Measurements from ENCODE around the gene GJB5. TPM values are rescaled to one million over a fixed set of nuclear protein-coding genes. Genes with fewer than 3 reads are reported as not detected.

The GJB5 gene
- polyA plus RNA-seq, 1 of the 3 experiments (the other 2 are of a cell fraction) = not detected

GRCh38 chr1:34758751-34759150 is 3.9 kb downstream of the GJB5 start:
- TF ChIP-seq REST (IDR thresholded peaks at IDR 0.05; ENCODE audit: low read depth, low read length) = no peak
- TF ChIP-seq JUND (IDR thresholded peaks at IDR 0.05) = no peak
- no peak for TF ChIP-seq USF2 (IDR thresholded peaks at IDR 0.05; ENCODE audit: borderline replicate concordance, low read depth, low read length)
- TF ChIP-seq MAX (IDR thresholded peaks at IDR 0.05; ENCODE audit: low read depth) = no peak
- TF ChIP-seq MEF2A (IDR thresholded peaks at IDR 0.05; ENCODE audit: borderline replicate concordance, low read depth) = no peak
- no peak for TF ChIP-seq RFX5 (IDR thresholded peaks at IDR 0.05; ENCODE audit: low read length)
- no peak for TF ChIP-seq IRF3 (IDR thresholded peaks at IDR 0.05; ENCODE audit: low read depth, low read length)
- TF ChIP-seq CHD2 (IDR thresholded peaks at IDR 0.05; ENCODE audit: low read length, partially characterized antibody) = no peak
- no peak for TF ChIP-seq ELF1 (IDR thresholded peaks at IDR 0.05)
- no peaks in the 10 kb centered on the region for H3F3A ChIP-seq (replicated peaks; ENCODE audit: insufficient read depth)
- H3K9ac ChIP-seq = no peak overlapping the region
- no peaks in the 10 kb centered on the region for H3K36me3 ChIP-seq (replicated peaks in 1 of 2; ENCODE audit: control insufficient read depth in 1 of 2, insufficient read depth in 2 of 2, low read length in 1 of 2)
- ChIA-PET POLR2A (no interaction called here), CTCF (interaction anchor here (1.0 to 2.5 kb wide), 2 partner anchors 16 to 94 kb away, joined by 4 to 13 read pairs; no protein-coding TSS in a partner anchor)
- no peak overlapping the region for H3K27ac ChIP-seq (ENCODE audit: low read depth in 2 of 2, low read length in 1 of 2)
- 38% methylated on average over 3 of the region's 4 CpGs for WGBS (ENCODE audit: low lambda C conversion rate)
- DNase-seq = no peak
- no peaks in the 10 kb centered on the region for H3K79me2 ChIP-seq (ENCODE audit: insufficient read depth)
- no peaks in the 10 kb centered on the region for H4K20me1 ChIP-seq (ENCODE audit: insufficient read depth)
- no peak overlapping the region for H3K4me2 ChIP-seq
- H3K27me3 ChIP-seq (ENCODE audit: insufficient read depth) = no peaks in the 10 kb centered on the region
- no peak overlapping the region for H3K4me3 ChIP-seq (ENCODE audit: low read depth in 2 of 2, low read length in 1 of 2)
- H3K9me2 ChIP-seq = no peaks in the 10 kb centered on the region
- no peak overlapping the region for H2AFZ ChIP-seq (ENCODE audit: low read depth)
- H3K9me3 ChIP-seq = no peaks in the 10 kb centered on the region
- H3K4me1 ChIP-seq (ENCODE audit: control insufficient read depth in 1 of 2, insufficient read depth in 2 of 2, low read depth in 1 of 2, low read length in 1 of 2) = no peaks in the 10 kb centered on the region

GRCh38 chr1:34759503-34760357 is 4.9 kb downstream of the GJB5 start, which contains the start of gene GJB4:
TSS of gene GJB4 (plus strand) at chr1:34759740. CDS start at chr1:34761255, 1,515 bp downstream.
- Histone ChIP-seq H3K79me2 (ENCODE audit: insufficient read depth) (no peaks in the 10 kb centered on the region), H3F3A (replicated peaks; ENCODE audit: insufficient read depth) (no peaks in the 10 kb centered on the region), H3K9ac (no peak within 1 kb of the TSS), H3K27me3 (ENCODE audit: insufficient read depth) (no peaks in the 10 kb centered on the region), H3K27ac (ENCODE audit: low read depth in 2 of 2, low read length in 1 of 2) (no peak within 1 kb of the TSS), H3K4me2 (no peak within 1 kb of the TSS), H3K4me1 (ENCODE audit: control insufficient read depth in 1 of 2, insufficient read depth in 2 of 2, low read depth in 1 of 2, low read length in 1 of 2) (no peaks in the 10 kb centered on the region), H2AFZ (ENCODE audit: low read depth) (no peak within 1 kb of the TSS), H3K4me3 (ENCODE audit: low read depth in 2 of 2, low read length in 1 of 2) (no peak within 1 kb of the TSS), H3K36me3 (replicated peaks in 1 of 2; ENCODE audit: control insufficient read depth in 1 of 2, insufficient read depth in 2 of 2, low read length in 1 of 2) (no peaks in the 10 kb centered on the region), H3K9me2 (no peaks in the 10 kb centered on the region), H4K20me1 (ENCODE audit: insufficient read depth) (no peaks in the 10 kb centered on the region), H3K9me3 (no peaks in the 10 kb centered on the region)
- ChIA-PET POLR2A (no interaction called here), CTCF (interaction anchor here (1.0 to 2.5 kb wide), 2 partner anchors 17 to 93 kb away, joined by 4 to 13 read pairs; no protein-coding TSS in a partner anchor)
- WGBS (ENCODE audit: low lambda C conversion rate) = 46% methylated on average over 7 of the region's 10 CpGs
- no peak for DNase-seq
- TF ChIP-seq FOSL2 (IDR thresholded peaks at IDR 0.05; ENCODE audit: borderline replicate concordance, low read depth) (no peak), MAX (IDR thresholded peaks at IDR 0.05; ENCODE audit: low read depth) (no peak), RXRA (IDR thresholded peaks at IDR 0.05; ENCODE audit: borderline replicate concordance, low read depth) (no peak), CTCF (IDR thresholded peaks at IDR 0.05) (no peak), YY1 (IDR thresholded peaks at IDR 0.05; ENCODE audit: low read depth) (no peak), RAD21 (IDR thresholded peaks at IDR 0.05; ENCODE audit: low read length) (no peak), ELF1 (IDR thresholded peaks at IDR 0.05) (no peak), RFX5 (IDR thresholded peaks at IDR 0.05; ENCODE audit: low read length) (no peak), ZBTB33 (IDR thresholded peaks at IDR 0.05; ENCODE audit: borderline replicate concordance, low read depth) (no peak)

Measured in SK-N-SH (cell line).